IPS-18a (cell line): ENCODE results near the gene SHC4.

Source experiments
- H3K27ac ChIP-seq: one replicate; pipeline ENCODE4 v1.5.1; 2013; ENCODE audit warnings: low read length
- H3K27me3 ChIP-seq: one replicate; pipeline ENCODE4 v1.6.1; 2013; ENCODE audit warnings: mild to moderate bottlenecking, low read length; ENCODE audit not compliant: control insufficient read depth, insufficient read depth
- H3K36me3 ChIP-seq: one replicate; pipeline ENCODE4 v1.6.1; 2013; ENCODE audit warnings: low read depth, low read length; ENCODE audit not compliant: control insufficient read depth
- H3K4me1 ChIP-seq: one replicate; pipeline ENCODE4 v1.6.1; 2013; ENCODE audit warnings: low read depth, low read length; ENCODE audit not compliant: control insufficient read depth
- H3K4me3 ChIP-seq: one replicate; pipeline ENCODE4 v1.5.1; 2013; ENCODE audit warnings: low read length
- H3K9ac ChIP-seq: one replicate; pipeline ENCODE4 v1.6.1; 2013; ENCODE audit warnings: mild to moderate bottlenecking, low read length, moderate library complexity
- H3K9me3 ChIP-seq: one replicate; pipeline ENCODE4 v1.6.1; 2013; ENCODE audit warnings: low read depth, low read length; ENCODE audit not compliant: control insufficient read depth

SHC4 gene

DNA sequence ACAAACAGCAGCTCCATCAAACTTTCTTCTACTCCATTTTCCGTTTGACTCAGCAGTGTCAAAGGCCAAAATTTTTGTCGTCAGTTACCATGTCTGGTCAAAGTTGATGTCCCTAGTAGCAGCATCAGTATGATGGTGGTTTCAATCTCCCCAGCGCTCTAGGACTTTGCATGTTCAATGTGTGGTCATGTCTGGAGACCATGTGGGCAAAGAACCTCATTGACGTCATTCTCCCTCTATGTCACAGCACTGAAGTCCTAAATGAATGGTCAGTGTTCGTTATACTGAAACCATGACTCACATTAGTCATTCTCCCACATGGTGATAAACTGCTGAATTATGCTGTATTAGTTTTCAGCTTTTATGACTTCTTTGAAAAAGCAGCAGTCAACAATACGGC lies 23.2 kb downstream of the SHC4 start:
- H3K9ac ChIP-seq, result no peak overlapping the region
- H3K27ac ChIP-seq, result no peak overlapping the region
- H3K4me3 ChIP-seq, result no peak overlapping the region
- no peaks in the 10 kb centered on the region for H3K36me3 ChIP-seq
- H3K9me3 ChIP-seq, result no peaks in the 10 kb centered on the region
- no peaks in the 10 kb centered on the region for H3K4me1 ChIP-seq
- H3K27me3 ChIP-seq, result no peaks in the 10 kb centered on the region

DNA sequence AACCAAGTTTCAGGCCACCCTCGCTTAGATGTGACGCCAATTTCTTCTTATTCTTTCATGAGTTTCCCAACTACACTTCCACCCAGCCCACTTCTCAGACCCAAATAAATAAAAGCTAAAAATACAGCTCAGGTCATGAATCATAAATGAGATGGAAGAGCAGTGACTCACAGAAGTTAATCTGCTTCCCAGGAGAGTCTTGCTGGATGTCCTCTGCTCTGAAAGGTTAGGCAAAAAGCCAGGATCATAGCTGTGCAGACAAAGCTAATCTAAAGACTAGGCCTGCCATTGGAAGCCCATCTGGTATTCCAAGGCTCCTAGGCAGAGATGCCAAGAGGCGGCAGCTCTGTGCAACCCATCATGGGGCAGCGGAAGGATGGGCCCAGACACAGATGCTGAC lies 24.1 kb downstream of the SHC4 start:
- H3K4me1 ChIP-seq, result no peaks in the 10 kb centered on the region
- H3K4me3 ChIP-seq, result no peak overlapping the region
- H3K27ac ChIP-seq, result no peak overlapping the region
- H3K9ac ChIP-seq, result no peak overlapping the region
- H3K9me3 ChIP-seq, result no peaks in the 10 kb centered on the region
- no peaks in the 10 kb centered on the region for H3K27me3 ChIP-seq
- no peaks in the 10 kb centered on the region for H3K36me3 ChIP-seq

DNA sequence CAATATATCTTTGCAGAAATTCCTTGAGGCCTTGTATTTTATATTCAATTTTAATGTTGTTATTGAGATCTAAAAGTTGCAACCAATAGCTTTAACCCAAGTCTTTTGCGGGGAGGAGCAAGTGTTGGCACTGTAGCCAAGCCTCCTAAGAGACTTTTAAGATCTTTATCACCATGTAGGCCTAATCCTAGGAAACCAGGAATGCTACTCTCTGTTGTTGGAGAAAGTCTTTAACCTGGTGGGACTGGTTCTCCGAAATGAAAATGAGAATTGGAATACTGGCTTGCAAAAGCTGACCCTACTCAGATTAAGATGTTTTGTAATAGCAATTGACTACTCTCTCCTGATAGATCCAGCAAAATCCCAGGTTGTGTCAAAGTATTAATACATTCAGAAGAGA lies 25.8 kb downstream of the SHC4 start:
- no peaks in the 10 kb centered on the region for H3K27me3 ChIP-seq
- H3K4me3 ChIP-seq, result no peak overlapping the region
- H3K27ac ChIP-seq, result no peak overlapping the region
- no peaks in the 10 kb centered on the region for H3K4me1 ChIP-seq
- no peaks in the 10 kb centered on the region for H3K9me3 ChIP-seq
- no peaks in the 10 kb centered on the region for H3K36me3 ChIP-seq
- H3K9ac ChIP-seq, result no peak overlapping the region

- Histone ChIP-seq H3K4me1 (no peaks in the 10 kb centered on the region), H3K9me3 (no peaks in the 10 kb centered on the region), H3K36me3 (no peaks in the 10 kb centered on the region), H3K27ac (no peak overlapping the region), H3K9ac (no peak overlapping the region), H3K27me3 (no peaks in the 10 kb centered on the region), H3K4me3 (no peak overlapping the region)
Observed at GRCh38 chr15:48936666-48937065, 27.1 kb downstream of the SHC4 start.

GRCh38 chr15:48935236-48935635 lies 28.5 kb downstream of the SHC4 start:
- H3K4me3 ChIP-seq, result no peak overlapping the region
- H3K27me3 ChIP-seq, result no peaks in the 10 kb centered on the region
- no peaks in the 10 kb centered on the region for H3K4me1 ChIP-seq
- no peaks in the 10 kb centered on the region for H3K9me3 ChIP-seq
- H3K36me3 ChIP-seq, result no peaks in the 10 kb centered on the region
- H3K27ac ChIP-seq, result no peak overlapping the region
- no peak overlapping the region for H3K9ac ChIP-seq

DNA sequence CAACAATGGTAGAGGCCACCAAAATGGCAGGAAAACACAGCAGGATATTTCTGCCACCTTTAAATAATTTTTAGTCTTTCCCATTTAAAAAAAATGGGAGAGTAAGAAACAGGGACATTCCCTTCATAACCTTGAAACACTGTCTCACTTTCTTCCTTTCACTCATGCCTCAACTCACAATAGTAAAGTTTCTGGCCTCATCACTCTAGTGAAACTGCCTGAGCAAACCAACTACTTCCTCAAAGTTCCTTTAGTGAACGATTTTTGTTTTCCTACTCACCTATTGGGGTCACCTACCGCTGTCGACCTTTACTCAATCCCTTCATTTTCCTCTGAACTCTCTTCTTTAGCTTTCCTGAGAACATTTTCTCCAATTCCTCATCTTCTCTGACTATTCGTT lies 33.0 kb downstream of the SHC4 start:
- no peaks in the 10 kb centered on the region for H3K27me3 ChIP-seq
- H3K36me3 ChIP-seq, result no peaks in the 10 kb centered on the region
- H3K27ac ChIP-seq, result no peak overlapping the region
- H3K9me3 ChIP-seq, result no peaks in the 10 kb centered on the region
- H3K4me1 ChIP-seq, result no peaks in the 10 kb centered on the region
- H3K9ac ChIP-seq, result no peak overlapping the region
- H3K4me3 ChIP-seq, result no peak overlapping the region

DNA sequence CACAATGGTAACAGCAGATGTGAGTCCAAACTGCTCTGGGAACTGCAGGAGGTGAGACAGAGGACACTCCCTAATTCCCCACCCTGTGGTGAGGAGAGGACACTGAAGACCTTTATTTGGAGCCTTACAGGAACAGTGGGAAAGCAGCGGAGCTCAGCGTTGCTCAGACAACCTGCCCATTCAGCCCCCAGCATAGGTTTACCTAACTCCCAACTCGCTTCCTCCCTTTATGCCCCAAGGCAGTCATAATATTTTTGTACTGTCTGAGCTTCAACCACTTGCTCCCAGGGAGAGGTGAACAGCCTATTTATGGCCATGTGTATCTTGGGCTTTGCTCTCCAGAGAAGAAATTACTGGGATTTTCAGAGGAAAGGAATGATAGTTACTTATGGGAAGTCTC lies 34.1 kb downstream of the SHC4 start:
- Histone ChIP-seq H3K4me1 (no peaks in the 10 kb centered on the region), H3K27me3 (no peaks in the 10 kb centered on the region), H3K36me3 (no peaks in the 10 kb centered on the region), H3K9ac (no peak overlapping the region), H3K9me3 (no peaks in the 10 kb centered on the region), H3K4me3 (no peak overlapping the region), H3K27ac (no peak overlapping the region)

- Histone ChIP-seq H3K27ac (no peak overlapping the region), H3K9ac (no peak overlapping the region), H3K9me3 (no peaks in the 10 kb centered on the region), H3K4me1 (no peaks in the 10 kb centered on the region), H3K27me3 (no peaks in the 10 kb centered on the region), H3K36me3 (no peaks in the 10 kb centered on the region), H3K4me3 (no peak overlapping the region)
Observed at GRCh38 chr15:48928877-48929538, 34.7 kb downstream of the SHC4 start.

GRCh38 chr15:48925714-48926223 lies 38.0 kb downstream of the SHC4 start:
- H3K36me3 ChIP-seq, result no peaks in the 10 kb centered on the region
- H3K4me1 ChIP-seq, result no peaks in the 10 kb centered on the region
- no peak overlapping the region for H3K9ac ChIP-seq
- no peak overlapping the region for H3K27ac ChIP-seq
- H3K27me3 ChIP-seq, result no peaks in the 10 kb centered on the region
- no peaks in the 10 kb centered on the region for H3K9me3 ChIP-seq
- no peak overlapping the region for H3K4me3 ChIP-seq

DNA sequence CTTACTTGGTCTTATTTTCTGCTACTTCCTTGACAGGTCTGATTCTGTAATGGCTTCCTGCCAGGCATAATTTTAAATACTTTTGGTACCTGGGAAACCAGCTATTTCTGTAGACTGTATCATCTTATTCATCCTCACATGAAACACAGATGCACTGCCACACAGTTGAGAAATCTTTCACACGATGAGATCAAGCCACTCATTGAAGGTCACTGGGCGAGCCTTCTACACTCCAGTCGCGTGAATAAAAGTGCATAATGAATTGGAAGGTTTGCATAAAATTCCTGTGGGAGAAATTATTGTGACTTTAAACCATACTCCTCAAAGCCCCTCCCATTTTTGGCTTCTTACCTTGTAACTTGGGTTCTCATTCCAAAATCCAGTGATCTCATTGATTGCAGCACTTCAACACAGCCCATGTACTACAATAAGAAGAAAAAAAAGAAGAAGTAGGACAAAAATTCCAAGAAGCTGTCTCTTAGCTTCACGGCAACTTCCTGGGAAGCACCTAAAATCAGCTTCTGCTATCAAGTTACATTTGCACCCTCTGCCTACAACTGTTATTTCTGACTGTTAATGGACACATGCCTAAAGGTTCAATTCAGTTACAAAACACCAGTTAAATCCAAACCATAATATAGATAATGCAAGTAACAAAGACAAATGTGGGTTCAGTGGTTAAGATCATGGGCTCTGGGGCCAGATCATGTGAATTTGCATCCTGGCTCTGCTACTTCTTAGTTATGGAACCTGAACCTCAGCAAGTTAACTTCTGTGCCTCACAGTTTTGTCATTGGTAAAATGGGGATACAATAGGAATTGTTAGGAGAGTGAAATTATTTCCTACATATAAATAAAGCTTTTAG lies 39.0 kb downstream of the SHC4 start:
- H3K9me3 ChIP-seq, result no peaks in the 10 kb centered on the region
- H3K9ac ChIP-seq, result no peak overlapping the region
- no peaks in the 10 kb centered on the region for H3K4me1 ChIP-seq
- H3K27me3 ChIP-seq, result no peaks in the 10 kb centered on the region
- no peak overlapping the region for H3K27ac ChIP-seq
- H3K36me3 ChIP-seq, result no peaks in the 10 kb centered on the region
- no peak overlapping the region for H3K4me3 ChIP-seq

DNA sequence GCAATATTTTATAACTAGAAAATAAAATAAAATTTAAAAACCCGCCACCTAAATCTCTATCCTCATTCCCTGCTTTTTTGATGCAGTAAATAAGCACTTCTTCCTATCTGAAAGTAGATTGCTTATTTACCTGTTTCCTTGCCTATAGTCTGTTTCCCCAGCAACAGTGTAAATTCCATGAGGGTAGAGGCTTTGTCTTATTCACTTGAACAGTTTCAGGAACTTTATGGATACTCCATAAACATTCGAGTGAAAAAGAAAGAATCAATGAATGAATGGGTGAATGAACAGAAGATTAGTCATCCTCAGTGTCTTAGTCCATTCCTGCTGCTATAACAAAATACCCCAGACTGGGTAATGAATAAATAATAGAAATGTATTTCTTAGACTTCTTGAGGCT lies 41.7 kb downstream of the SHC4 start:
- H3K36me3 ChIP-seq, result no peaks in the 10 kb centered on the region
- H3K4me3 ChIP-seq, result no peak overlapping the region
- no peaks in the 10 kb centered on the region for H3K9me3 ChIP-seq
- H3K4me1 ChIP-seq, result no peaks in the 10 kb centered on the region
- H3K27ac ChIP-seq, result no peak overlapping the region
- H3K9ac ChIP-seq, result no peak overlapping the region
- H3K27me3 ChIP-seq, result no peaks in the 10 kb centered on the region

DNA sequence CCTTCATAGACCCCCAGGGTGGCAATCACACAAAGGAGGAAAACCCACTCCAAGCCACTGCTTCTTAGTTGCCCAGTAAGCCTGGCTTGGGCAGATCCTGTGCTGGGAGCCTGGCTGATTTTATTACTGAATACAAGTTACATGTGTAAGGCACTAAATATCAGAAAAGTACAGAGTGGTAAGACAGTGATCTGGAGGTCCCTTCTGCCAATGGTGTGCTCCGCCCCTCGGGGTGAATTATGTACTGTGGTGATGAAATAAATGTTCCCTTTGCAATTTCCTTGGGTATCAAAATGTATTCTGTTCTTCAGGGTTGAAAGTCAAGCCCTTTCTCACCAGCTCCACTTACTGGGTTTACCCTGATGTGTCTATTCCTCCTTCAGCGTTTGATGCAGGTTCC lies 47.0 kb downstream of the SHC4 start:
- Histone ChIP-seq H3K36me3 (no peaks in the 10 kb centered on the region), H3K27ac (no peak overlapping the region), H3K9me3 (no peaks in the 10 kb centered on the region), H3K4me1 (no peaks in the 10 kb centered on the region), H3K27me3 (no peaks in the 10 kb centered on the region), H3K4me3 (no peak overlapping the region), H3K9ac (no peak overlapping the region)
